HepG2 (cell line): ENCODE measurements around the gene CSNK1A1. TPM values are rescaled to one million over a fixed set of nuclear protein-coding genes. Genes with fewer than 3 reads are reported as not detected.
A peak's percentile ranks its signal among the peaks of the same experiment; 100 is the strongest.

Source experiments
- ATAC-seq: fragments of 200-7000 bp; cut with Tn5 transposase; 3 replicates; pipeline ENCODE4 v1.9.1; 2020; ENCODE audit warnings: mild to moderate bottlenecking, moderate library complexity
- BruUV-seq: library from RNA; stranded (reverse); fragments of 400-500 nt; replicated peaks from 2 replicates; lab custom pipeline; 2021; lab: Mats Ljungman, UMichigan
- CTCF ChIA-PET: fragments of 300-600 bp; formaldehyde crosslinking; extraction: SDS; loops from one replicate; lab custom pipeline; 2021; ENCODE audit warnings: low total read pairs, inconsistent platforms, low intra/inter-chr PET ratio; lab: Yijun Ruan, JAX
- POLR2A ChIA-PET: fragments of 350-600 bp; sonication (Branson Sonifier 250); formaldehyde crosslinking; loops from one replicate; lab custom pipeline; 2020; ENCODE audit warnings: antibody characterized with exemption, inconsistent platforms; lab: Yijun Ruan, JAX
- DNase-seq: peaks from one replicate; pipeline ENCODE4 v3.0.0-alpha.2; 2015; ENCODE audit warnings: low spot score
- FAIRE-seq: peaks from 3 replicates; lab custom pipeline; 2011; peaks lifted over from hg19 to GRCh38; lab: Jason Lieb, UNC
- H2AFZ ChIP-seq: one replicate; pipeline ENCODE4 v1.6.1; 2011; ENCODE audit warnings: low read length, inconsistent platforms
- H3K27ac ChIP-seq: fragments of 300-600 bp; 3 replicates; pipeline ENCODE4 v1.8.0; 2011; ENCODE audit warnings: mixed run types, mild to moderate bottlenecking, mixed read lengths, low read length, inconsistent platforms; ENCODE audit not compliant: insufficient read depth; ENCODE audit errors: extremely low read length
- H3K27me3 ChIP-seq, 2 experiments: fragments of 200-600 bp in 1 of 2; 2 replicates in 1 of 2; 3 replicates in 1 of 2; pipeline versions ENCODE4 v1.6.0 to v1.8.0; 2011; ENCODE audit warnings: low read length in 2 of 2, mild to moderate bottlenecking in 2 of 2, moderate library complexity in 2 of 2, inconsistent platforms in 1 of 2; ENCODE audit not compliant: insufficient read depth in 2 of 2, control insufficient read depth in 1 of 2
- H3K36me3 ChIP-seq, 2 experiments: fragments of 200-600 bp in 1 of 2; replicated peaks in 1 of 2; 2 replicates in 1 of 2; 3 replicates in 1 of 2; pipeline versions ENCODE4 v1.5.1 to v1.8.0; 2011; ENCODE audit warnings: low read length in 2 of 2, inconsistent platforms in 1 of 2; ENCODE audit not compliant: insufficient read depth in 2 of 2, control insufficient read depth in 1 of 2
- H3K4me1 ChIP-seq: 2 replicates; pipeline ENCODE4 v1.5.1; 2012; ENCODE audit warnings: low read length, inconsistent platforms; ENCODE audit not compliant: insufficient read depth
- H3K4me2 ChIP-seq: 2 replicates; pipeline ENCODE4 v1.6.0; 2011; ENCODE audit warnings: low read depth, low read length, inconsistent platforms
- H3K4me3 ChIP-seq, 3 experiments: fragments of 200-600 bp in 1 of 3; sonication (generic), shearing (Covaris generic) in 1 of 3; replicated peaks in 1 of 3; 2 replicates each; pipeline ENCODE4 v1.5.1; 2011 to 2016; ENCODE audit warnings: low read length in 3 of 3, inconsistent platforms in 2 of 3, low read depth in 2 of 3, mild to moderate bottlenecking in 2 of 3, control low read depth in 1 of 3, mixed read lengths in 1 of 3; ENCODE audit not compliant: insufficient read depth in 1 of 3
- H3K79me2 ChIP-seq: one replicate; pipeline ENCODE4 v1.6.1; 2011; ENCODE audit warnings: low read length, inconsistent platforms; ENCODE audit not compliant: insufficient read depth
- H3K9ac ChIP-seq: 2 replicates; pipeline ENCODE4 v1.6.0; 2011; ENCODE audit warnings: mild to moderate bottlenecking, low read depth, low read length, inconsistent platforms; ENCODE audit not compliant: insufficient read depth
- H3K9me3 ChIP-seq: 2 replicates; pipeline ENCODE4 v1.5.1; 2012; ENCODE audit warnings: mild to moderate bottlenecking, low read length
- H4K20me1 ChIP-seq: 2 replicates; pipeline ENCODE4 v1.6.0; 2011; ENCODE audit warnings: inconsistent platforms, mild to moderate bottlenecking, low read length, moderate library complexity; ENCODE audit not compliant: insufficient read depth
- ARNTL ChIP-seq: sonication (generic); formaldehyde crosslinking; IDR thresholded peaks from 2 replicates; pipeline ENCODE4 v1.4.0; 2020; ENCODE audit warnings: mild to moderate bottlenecking, missing genetic modification reagents
- ATF1 ChIP-seq: IDR thresholded peaks from 2 replicates; pipeline ENCODE4 v1.6.1; 2016; ENCODE audit warnings: mild to moderate bottlenecking, control low read depth
- BHLHE40 ChIP-seq: IDR thresholded peaks from 2 replicates; pipeline ENCODE4 v1.6.1; 2011; ENCODE audit warnings: low read length, improper control_type of control experiment
- CREBL2 ChIP-seq: sonication (generic); formaldehyde crosslinking; IDR thresholded peaks from 2 replicates; pipeline ENCODE4 v1.8.1; 2023; ENCODE audit warnings: missing genetic modification reagents, mild to moderate bottlenecking, borderline replicate concordance
- FOXK2 ChIP-seq: fragments of 450-650 bp; IDR thresholded peaks from 2 replicates; pipeline ENCODE4 v1.6.1; 2016
- HOXA9 ChIP-seq: sonication (generic); formaldehyde crosslinking; IDR thresholded peaks from 2 replicates; pipeline ENCODE4 v1.8.1; 2022; ENCODE audit warnings: missing genetic modification reagents, mild to moderate bottlenecking, moderate library complexity, borderline replicate concordance
- MAFG ChIP-seq: sonication (generic); formaldehyde crosslinking; IDR thresholded peaks from 2 replicates; pipeline ENCODE4 v1.5.1; 2020; ENCODE audit warnings: mild to moderate bottlenecking, missing genetic modification reagents
- NPAS2 ChIP-seq: sonication (generic); formaldehyde crosslinking; IDR thresholded peaks from 2 replicates; pipeline ENCODE4 v1.8.0; 2022; ENCODE audit warnings: mild to moderate bottlenecking, missing genetic modification reagents, borderline replicate concordance
- SNAPC2 ChIP-seq: sonication (generic); formaldehyde crosslinking; IDR thresholded peaks from 2 replicates; pipeline ENCODE4 v1.8.1; 2022; ENCODE audit warnings: mild to moderate bottlenecking, missing genetic modification reagents
- SP2 ChIP-seq: sonication (generic); formaldehyde crosslinking; IDR thresholded peaks from 2 replicates; pipeline ENCODE4 v1.5.1; 2020; ENCODE audit warnings: mild to moderate bottlenecking, missing genetic modification reagents
- STAG1 ChIP-seq: sonication (generic); formaldehyde crosslinking; IDR thresholded peaks from 2 replicates; pipeline ENCODE4 v1.4.0; 2020; ENCODE audit warnings: missing genetic modification reagents
- ZBTB26 ChIP-seq: IDR thresholded peaks from 2 replicates; pipeline ENCODE4 v1.6.1; 2016; ENCODE audit warnings: missing compliant biosample characterization, missing genetic modification reagents, borderline replicate concordance
- ZFP82 ChIP-seq: sonication (generic); formaldehyde crosslinking; IDR thresholded peaks from 2 replicates; pipeline ENCODE4 v1.5.1; 2020; ENCODE audit warnings: mild to moderate bottlenecking, missing genetic modification reagents, borderline replicate concordance
- ZNF251 ChIP-seq: sonication (generic); formaldehyde crosslinking; IDR thresholded peaks from 2 replicates; pipeline ENCODE4 v1.9.0; 2021; ENCODE audit warnings: mild to moderate bottlenecking, missing genetic modification reagents
- ZNF503 ChIP-seq: sonication (generic); formaldehyde crosslinking; IDR thresholded peaks from 2 replicates; pipeline ENCODE4 v1.4.0; 2020; ENCODE audit warnings: missing genetic modification reagents
- ZNF619 ChIP-seq: sonication (generic); formaldehyde crosslinking; IDR thresholded peaks from 2 replicates; pipeline ENCODE4 v1.4.0; 2020; ENCODE audit warnings: mild to moderate bottlenecking, missing genetic modification reagents
- ZNF776 ChIP-seq: sonication (generic); formaldehyde crosslinking; IDR thresholded peaks from 2 replicates; pipeline ENCODE4 v1.4.0; 2020; ENCODE audit warnings: mild to moderate bottlenecking, missing genetic modification reagents
- ZNF781 ChIP-seq: sonication (generic); formaldehyde crosslinking; IDR thresholded peaks from 2 replicates; pipeline ENCODE4 v1.5.1; 2020; ENCODE audit warnings: borderline replicate concordance, mild to moderate bottlenecking, missing genetic modification reagents; ENCODE audit errors: not compliant biosample characterization
- ZSCAN5A ChIP-seq: sonication (generic); formaldehyde crosslinking; IDR thresholded peaks from 2 replicates; pipeline ENCODE4 v1.8.0; 2022; ENCODE audit warnings: mild to moderate bottlenecking, missing genetic modification reagents, borderline replicate concordance
- WGBS: methylation state at CpG from one replicate; pipeline ENCODE4 v1.1.6; 2017; ENCODE audit warnings: low lambda C conversion rate; 5-methylcytosine and 5-hydroxymethylcytosine counted together
- in situ Hi-C: cut with HindIII; loops from 2 replicates; pipeline ENCODE4 v1.10.0; 2017; ENCODE audit warnings: low pct_unique_long_range_greater_than_20kb; ENCODE audit not compliant: extremely low pct_ligation_motif_present
- intact Hi-C: fragments of 100-400 bp; cut with micrococcal nuclease; formaldehyde crosslinking; loops from one replicate; pipeline ENCODE4 v1.10.0; 2022; ENCODE audit not compliant: unreplicated experiment
- polyA plus RNA-seq, 8 experiments: library from polyadenylated mRNA; depleted of rRNA in 3 of 8; stranded (reverse) in 7 of 8; unstranded in 1 of 8; fragments of >200 nt; fragmentation: Illumina TruSeq in 4 of 8; extraction: Trizol in 4 of 8; gene quantifications; 2 replicates each; pipeline versions ENCODE4 v1.2.1 to v1.2.3, GENCODE V29; 2011 to 2016; ENCODE audit warnings: low read depth in 4 of 8, missing spikeins in 1 of 8, mixed read lengths in 1 of 8; ENCODE audit not compliant: insufficient read depth in 1 of 8
- total RNA-seq, 5 experiments: library from RNA; depleted of rRNA; stranded (reverse); fragments of >200 nt; fragmentation: Illumina TruSeq; extraction: Trizol; gene quantifications; 2 replicates each; pipeline ENCODE4 v1.2.3, GENCODE V29; 2016; ENCODE audit warnings: low read depth in 1 of 5

The CSNK1A1 gene
- total and polyA plus RNA-seq, 2 of the 13 experiments (the other 11 are each of a cell fraction or from before 2014, with no cell fraction given): 89.0 to 149 TPM

GRCh38 chr5:149490599-149491485 is 60.4 kb downstream of the CSNK1A1 start (continued):
- TF ChIP-seq ZSCAN5A (CRISPR knock-in tag): 0 out of 2 replicates have a peak, but pooled peaks have one; percentile 26
- no peak for TF ChIP-seq ZBTB26 (CRISPR knock-in tag)
- no peak for TF ChIP-seq CREBL2 (CRISPR knock-in tag)
- no peak for TF ChIP-seq FOXK2
- no peak for TF ChIP-seq ATF1 (CRISPR knock-in tag)

GRCh38 chr5:149489605-149490037 is 61.6 kb downstream of the CSNK1A1 start:
- Histone ChIP-seq H3K36me3 (no peaks in the 10 kb centered on the region; a peak in 2 of 5 replicates), H3K4me1 (peaks cover 46% of the 10 kb centered on the region), H3K27ac (no peak overlapping the region), H3K79me2 (no peaks in the 10 kb centered on the region), H4K20me1 (no peaks in the 10 kb centered on the region), H2AFZ (no peak overlapping the region), H3K4me2 (no peak overlapping the region), H3K9ac (no peak overlapping the region), H3K27me3 (no peaks in the 10 kb centered on the region), H3K4me3 (no peak overlapping the region), H3K9me3 (no peaks in the 10 kb centered on the region)
- WGBS: 56% methylated on average over 7 of the region's 7 CpGs
- no TSS peak for BruUV-seq
- DNase-seq (no peak), ATAC-seq (no peak), FAIRE-seq (no peak)
- in situ Hi-C loops (no loop called here), intact Hi-C loops (no loop called here)
- ChIA-PET CTCF (no interaction called here), POLR2A (no interaction called here)
- no peak for TF ChIP-seq ZNF251 (CRISPR knock-in tag)
- TF ChIP-seq HOXA9 (CRISPR knock-in tag): no peak
- no peak for TF ChIP-seq NPAS2
- no peak for TF ChIP-seq ZNF776 (CRISPR knock-in tag)
- TF ChIP-seq MAFG (CRISPR knock-in tag): no peak
- TF ChIP-seq ZNF619 (CRISPR knock-in tag): no peak
- TF ChIP-seq STAG1: no peak
- no peak for TF ChIP-seq ZFP82 (CRISPR knock-in tag)
- no peak for TF ChIP-seq ZNF503
- TF ChIP-seq BHLHE40: no peak
- no peak for TF ChIP-seq SP2 (CRISPR knock-in tag)
- no peak for TF ChIP-seq SNAPC2 (CRISPR knock-in tag)
- TF ChIP-seq ZNF781 (CRISPR knock-in tag): no peak
- no peak for TF ChIP-seq ARNTL (CRISPR knock-in tag)
